Measurements from ENCODE around the gene RMP24.

The RMP24 gene

GRCh38 chr18:35949903-35950627, 22.4 kb upstream of the RMP24 start (continued):
- TF ChIP-seq ZNF546 (CRISPR knock-in tag; conservative IDR thresholded peaks at IDR 0.05) (0 out of 2 replicates have a peak, but pooled peaks have one; percentile 31), ZFP91 (CRISPR knock-in tag; IDR thresholded peaks at IDR 0.05; ENCODE audit: borderline replicate concordance) (peak; percentile 63; the same call in 1 of the 2 replicates), TSC22D2 (CRISPR knock-in tag; IDR thresholded peaks at IDR 0.05; ENCODE audit: borderline replicate concordance) (no peak), PHF21A (CRISPR knock-in tag; IDR thresholded peaks at IDR 0.05) (0 out of 2 replicates have a peak, but pooled peaks have one; percentile 25), NKX3-1 (CRISPR knock-in tag; IDR thresholded peaks at IDR 0.05) (no peak), ETV5 (CRISPR knock-in tag; IDR thresholded peaks at IDR 0.05; ENCODE audit: borderline replicate concordance) (peak; percentile 33; the same call in 1 of the 2 replicates), ZNF549 (CRISPR knock-in tag; IDR thresholded peaks at IDR 0.05) (no peak), ZNF784 (CRISPR knock-in tag; IDR thresholded peaks at IDR 0.05; ENCODE audit: borderline replicate concordance) (peak; percentile 42; the same call in 1 of the 2 replicates), ZMYM4 (CRISPR knock-in tag; IDR thresholded peaks at IDR 0.05) (peak; percentile 40; the same call in 1 of the 2 replicates), DR1 (CRISPR knock-in tag; IDR thresholded peaks at IDR 0.05) (no peak), KDM1A (CRISPR knock-in tag; IDR thresholded peaks at IDR 0.05) (no peak), KDM6A (CRISPR knock-in tag; IDR thresholded peaks at IDR 0.05; ENCODE audit: low read depth) (no peak)
